SK-N-SH treated with all-trans-retinoic acid at 6 μM for 48 hours (cell line): ENCODE data around the gene MB21D2.

Source experiments
- ATAC-seq: fragments of 200-7000 bp; cut with Tn5 transposase; 3 replicates; pipeline ENCODE4 v1.9.1; 2020; ENCODE audit warnings: mild to moderate bottlenecking, moderate library complexity
- ARNTL ChIP-seq: fragments of 450-650 bp; formaldehyde crosslinking; IDR thresholded peaks from 2 replicates; pipeline ENCODE4 v1.5.0; 2020; ENCODE audit warnings: low read depth, mild to moderate bottlenecking, moderate library complexity, borderline replicate concordance
- BACH2 ChIP-seq: fragments of 250-450 bp; sonication (Bioruptor Pico); IDR thresholded peaks from 2 replicates; pipeline ENCODE4 v1.9.0; 2021; ENCODE audit warnings: mild to moderate bottlenecking, borderline replicate concordance
- CSDC2 ChIP-seq: fragments of 250-450 bp; sonication (Bioruptor Pico); IDR thresholded peaks from 2 replicates; pipeline ENCODE4 v1.5.0; 2020; ENCODE audit warnings: mild to moderate bottlenecking, moderate library complexity
- ESRRG ChIP-seq: fragments of 250-450 bp; sonication (Bioruptor Pico); IDR thresholded peaks from 2 replicates; pipeline ENCODE4 v1.6.1; 2021; ENCODE audit warnings: mild to moderate bottlenecking
- GLIS3 ChIP-seq: fragments of 250-450 bp; sonication (Bioruptor Pico); IDR thresholded peaks from 2 replicates; pipeline ENCODE4 v1.5.0; 2020; ENCODE audit warnings: mild to moderate bottlenecking, moderate library complexity
- ISL1 ChIP-seq: fragments of 250-450 bp; sonication (Bioruptor Pico); IDR thresholded peaks from 2 replicates; pipeline ENCODE4 v2.1.2; 2022; ENCODE audit warnings: mild to moderate bottlenecking, moderate library complexity
- OSR1 ChIP-seq: fragments of 250-450 bp; sonication (Bioruptor Pico); IDR thresholded peaks from 2 replicates; pipeline ENCODE4 v1.8.0; 2022; ENCODE audit warnings: moderate library complexity, mild to moderate bottlenecking, inconsistent platforms
- PPARA ChIP-seq: fragments of 250-450 bp; sonication (Bioruptor Pico); IDR thresholded peaks from 2 replicates; pipeline ENCODE4 v1.5.0; 2020; ENCODE audit warnings: mild to moderate bottlenecking, borderline replicate concordance
- RARB ChIP-seq: fragments of 250-450 bp; sonication (Bioruptor Pico); IDR thresholded peaks from 2 replicates; pipeline ENCODE4 v1.8.0; 2021; ENCODE audit warnings: mild to moderate bottlenecking, moderate library complexity
- SNAI2 ChIP-seq: fragments of 250-450 bp; sonication (Bioruptor Pico); IDR thresholded peaks from 2 replicates; pipeline ENCODE4 v1.5.0; 2020; ENCODE audit warnings: mild to moderate bottlenecking, moderate library complexity
- TCF4 ChIP-seq: fragments of 250-450 bp; sonication (Bioruptor Pico); IDR thresholded peaks from 2 replicates; pipeline ENCODE4 v1.8.0; 2021; ENCODE audit warnings: mild to moderate bottlenecking, moderate library complexity, borderline replicate concordance
- TOX ChIP-seq: fragments of 250-450 bp; sonication (Bioruptor Pico); IDR thresholded peaks from 2 replicates; pipeline ENCODE4 v1.8.0; 2021; ENCODE audit warnings: mild to moderate bottlenecking, moderate library complexity, borderline replicate concordance
- ZC3H10 ChIP-seq: fragments of 250-450 bp; sonication (Bioruptor Pico); IDR thresholded peaks from 2 replicates; pipeline ENCODE4 v1.5.1; 2021; ENCODE audit warnings: mild to moderate bottlenecking, moderate library complexity
- ZFP3 ChIP-seq: fragments of 250-450 bp; sonication (Bioruptor Pico); IDR thresholded peaks from 2 replicates; pipeline ENCODE4 v1.5.0; 2020; ENCODE audit warnings: mild to moderate bottlenecking, moderate library complexity
- ZFP30 ChIP-seq: fragments of 450-650 bp; formaldehyde crosslinking; IDR thresholded peaks from 2 replicates; pipeline ENCODE4 v1.5.0; 2022; ENCODE audit warnings: mild to moderate bottlenecking, moderate library complexity
- ZNF565 ChIP-seq: fragments of 450-650 bp; formaldehyde crosslinking; conservative IDR thresholded peaks from 2 replicates; pipeline ENCODE4 v1.5.0; 2020; ENCODE audit warnings: low read depth, mild to moderate bottlenecking, moderate library complexity
- ZNF70 ChIP-seq: fragments of 450-650 bp; formaldehyde crosslinking; IDR thresholded peaks from 2 replicates; pipeline ENCODE4 v1.5.0; 2020; ENCODE audit warnings: mild to moderate bottlenecking, moderate library complexity
- ZNF8 ChIP-seq: fragments of 450-650 bp; formaldehyde crosslinking; IDR thresholded peaks from 2 replicates; pipeline ENCODE4 v1.5.0; 2020; ENCODE audit warnings: mild to moderate bottlenecking, moderate library complexity
- TF ChIP-seq, protein P1 (sequence below): fragments of 250-450 bp; sonication (Bioruptor Pico); IDR thresholded peaks from 2 replicates; pipeline ENCODE4 v1.5.1; 2020; ENCODE audit warnings: low read depth, mild to moderate bottlenecking, moderate library complexity
- TF ChIP-seq, protein P2 (sequence below): fragments of 250-450 bp; sonication (Bioruptor Pico); IDR thresholded peaks from 2 replicates; pipeline ENCODE4 v1.8.0; 2020; ENCODE audit warnings: mild to moderate bottlenecking, moderate library complexity, borderline replicate concordance
- TF ChIP-seq, protein P3 (sequence below): fragments of 250-450 bp; sonication (Bioruptor Pico); IDR thresholded peaks from 2 replicates; pipeline ENCODE4 v1.5.1; 2021; ENCODE audit warnings: mild to moderate bottlenecking, moderate library complexity
- TF ChIP-seq, protein P4 (sequence below): fragments of 250-450 bp; sonication (Bioruptor Pico); IDR thresholded peaks from 2 replicates; pipeline ENCODE4 v1.5.0; 2020; ENCODE audit warnings: mild to moderate bottlenecking, moderate library complexity
- TF ChIP-seq, protein P5 (sequence below): fragments of 250-450 bp; sonication (Bioruptor Pico); IDR thresholded peaks from 2 replicates; pipeline ENCODE4 v1.8.0; 2021; ENCODE audit warnings: low read depth, mild to moderate bottlenecking, moderate library complexity, borderline replicate concordance

MB21D2 gene

DNA sequence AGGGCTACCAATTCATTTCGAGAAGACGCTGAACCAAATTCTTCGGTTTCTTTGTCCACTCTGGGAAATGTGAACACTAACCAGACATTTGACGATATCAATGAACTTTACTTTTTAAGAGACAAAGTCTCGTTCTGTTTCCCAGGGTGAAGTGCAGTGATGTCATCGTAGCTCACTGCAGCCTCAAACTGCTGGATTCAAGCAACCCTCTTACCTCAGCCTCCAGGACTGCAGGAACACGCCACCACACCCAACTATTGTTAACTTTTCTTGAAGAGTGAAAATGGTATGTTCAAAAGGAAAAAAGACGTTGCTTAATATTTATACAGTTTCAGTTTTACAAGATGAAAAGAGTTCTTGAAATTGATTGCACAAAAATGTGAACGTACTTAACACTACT lies 30.6 kb downstream of the MB21D2 start:
- TF ChIP-seq, protein P1, sequence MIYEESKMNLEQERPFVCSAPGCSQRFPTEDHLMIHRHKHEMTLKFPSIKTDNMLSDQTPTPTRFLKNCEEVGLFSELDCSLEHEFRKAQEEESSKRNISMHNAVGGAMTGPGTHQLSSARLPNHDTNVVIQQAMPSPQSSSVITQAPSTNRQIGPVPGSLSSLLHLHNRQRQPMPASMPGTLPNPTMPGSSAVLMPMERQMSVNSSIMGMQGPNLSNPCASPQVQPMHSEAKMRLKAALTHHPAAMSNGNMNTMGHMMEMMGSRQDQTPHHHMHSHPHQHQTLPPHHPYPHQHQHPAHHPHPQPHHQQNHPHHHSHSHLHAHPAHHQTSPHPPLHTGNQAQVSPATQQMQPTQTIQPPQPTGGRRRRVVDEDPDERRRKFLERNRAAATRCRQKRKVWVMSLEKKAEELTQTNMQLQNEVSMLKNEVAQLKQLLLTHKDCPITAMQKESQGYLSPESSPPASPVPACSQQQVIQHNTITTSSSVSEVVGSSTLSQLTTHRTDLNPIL (CRISPR knock-in tag), result peak; percentile 77
- TF ChIP-seq ZFP3 (CRISPR knock-in tag) (0 out of 2 replicates have a peak, but pooled peaks have one; percentile 47), ZNF8 (CRISPR knock-in tag) (no peak), ISL1 (CRISPR knock-in tag) (peak; percentile 44), ZC3H10 (CRISPR knock-in tag) (0 out of 2 replicates have a peak, but pooled peaks have one; percentile 18)
- ATAC-seq, result no peak

DNA sequence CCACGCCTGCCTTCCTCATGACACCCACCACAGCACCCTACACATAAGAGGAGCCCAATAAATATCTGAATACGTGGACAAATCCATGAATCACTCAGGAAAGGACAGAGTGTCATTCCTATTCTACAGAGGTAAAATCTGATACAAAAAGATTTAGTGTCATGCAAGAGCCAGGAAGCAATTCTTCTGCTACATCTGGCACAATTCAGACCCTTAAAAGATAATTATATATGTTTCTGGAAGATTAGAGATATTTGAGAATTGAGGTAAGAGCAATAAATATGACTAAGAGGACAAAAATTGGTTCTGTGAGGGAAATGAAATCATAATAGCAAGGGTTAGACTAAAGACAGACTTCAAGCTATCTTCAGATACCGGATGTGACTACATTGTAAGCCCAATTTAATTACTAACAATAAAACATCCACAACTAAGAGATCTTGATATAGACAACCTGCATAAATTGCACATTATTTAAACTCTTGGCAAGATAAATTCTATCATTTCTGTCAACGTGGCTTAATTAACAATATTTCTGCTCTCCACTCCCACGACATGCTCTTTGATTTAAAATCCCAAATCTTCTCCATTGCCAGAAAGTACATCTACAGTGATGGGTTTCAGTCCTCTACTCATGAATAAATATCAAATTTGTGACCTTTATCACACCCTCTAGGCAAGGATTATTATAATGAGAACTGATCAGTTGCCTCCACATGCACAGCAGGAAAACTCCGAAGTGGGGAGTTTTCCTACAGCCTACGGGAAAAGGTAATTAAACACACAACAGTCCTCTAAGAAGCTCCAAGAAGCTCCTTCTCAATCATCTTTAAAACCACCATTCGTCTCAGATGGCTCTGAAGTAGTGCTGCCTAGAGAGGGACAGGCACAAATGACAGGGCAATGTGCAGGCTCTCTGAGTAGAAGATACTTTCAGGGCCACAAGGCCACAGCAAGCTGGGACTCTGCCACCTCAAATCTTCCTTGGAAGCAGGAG lies 32.6 kb downstream of the MB21D2 start:
- peak; percentile 96 for TF ChIP-seq TOX (CRISPR knock-in tag)
- peak; percentile 84 for TF ChIP-seq ESRRG (CRISPR knock-in tag)
- peak; percentile 76 for TF ChIP-seq RARB (CRISPR knock-in tag)
- TF ChIP-seq SNAI2 (CRISPR knock-in tag), result peak; percentile 88
- TF ChIP-seq ARNTL (CRISPR knock-in tag), result no peak
- no peak; the same call in 1 of the 2 replicates for TF ChIP-seq ZNF565 (CRISPR knock-in tag)
- TF ChIP-seq ZNF8 (CRISPR knock-in tag), result peak; percentile 67; the same call in 1 of the 2 replicates
- peak; percentile 94 for TF ChIP-seq ZC3H10 (CRISPR knock-in tag)
- TF ChIP-seq CSDC2, result peak; percentile 86
- TF ChIP-seq, protein P2, sequence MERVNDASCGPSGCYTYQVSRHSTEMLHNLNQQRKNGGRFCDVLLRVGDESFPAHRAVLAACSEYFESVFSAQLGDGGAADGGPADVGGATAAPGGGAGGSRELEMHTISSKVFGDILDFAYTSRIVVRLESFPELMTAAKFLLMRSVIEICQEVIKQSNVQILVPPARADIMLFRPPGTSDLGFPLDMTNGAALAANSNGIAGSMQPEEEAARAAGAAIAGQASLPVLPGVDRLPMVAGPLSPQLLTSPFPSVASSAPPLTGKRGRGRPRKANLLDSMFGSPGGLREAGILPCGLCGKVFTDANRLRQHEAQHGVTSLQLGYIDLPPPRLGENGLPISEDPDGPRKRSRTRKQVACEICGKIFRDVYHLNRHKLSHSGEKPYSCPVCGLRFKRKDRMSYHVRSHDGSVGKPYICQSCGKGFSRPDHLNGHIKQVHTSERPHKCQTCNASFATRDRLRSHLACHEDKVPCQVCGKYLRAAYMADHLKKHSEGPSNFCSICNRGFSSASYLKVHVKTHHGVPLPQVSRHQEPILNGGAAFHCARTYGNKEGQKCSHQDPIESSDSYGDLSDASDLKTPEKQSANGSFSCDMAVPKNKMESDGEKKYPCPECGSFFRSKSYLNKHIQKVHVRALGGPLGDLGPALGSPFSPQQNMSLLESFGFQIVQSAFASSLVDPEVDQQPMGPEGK, result peak; percentile 85
- TF ChIP-seq, protein P3, sequence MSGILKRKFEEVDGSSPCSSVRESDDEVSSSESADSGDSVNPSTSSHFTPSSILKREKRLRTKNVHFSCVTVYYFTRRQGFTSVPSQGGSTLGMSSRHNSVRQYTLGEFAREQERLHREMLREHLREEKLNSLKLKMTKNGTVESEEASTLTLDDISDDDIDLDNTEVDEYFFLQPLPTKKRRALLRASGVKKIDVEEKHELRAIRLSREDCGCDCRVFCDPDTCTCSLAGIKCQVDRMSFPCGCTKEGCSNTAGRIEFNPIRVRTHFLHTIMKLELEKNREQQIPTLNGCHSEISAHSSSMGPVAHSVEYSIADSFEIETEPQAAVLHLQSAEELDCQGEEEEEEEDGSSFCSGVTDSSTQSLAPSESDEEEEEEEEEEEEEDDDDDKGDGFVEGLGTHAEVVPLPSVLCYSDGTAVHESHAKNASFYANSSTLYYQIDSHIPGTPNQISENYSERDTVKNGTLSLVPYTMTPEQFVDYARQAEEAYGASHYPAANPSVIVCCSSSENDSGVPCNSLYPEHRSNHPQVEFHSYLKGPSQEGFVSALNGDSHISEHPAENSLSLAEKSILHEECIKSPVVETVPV (CRISPR knock-in tag), result peak; percentile 89
- no peak for TF ChIP-seq BACH2 (CRISPR knock-in tag)
- TF ChIP-seq, protein P4, sequence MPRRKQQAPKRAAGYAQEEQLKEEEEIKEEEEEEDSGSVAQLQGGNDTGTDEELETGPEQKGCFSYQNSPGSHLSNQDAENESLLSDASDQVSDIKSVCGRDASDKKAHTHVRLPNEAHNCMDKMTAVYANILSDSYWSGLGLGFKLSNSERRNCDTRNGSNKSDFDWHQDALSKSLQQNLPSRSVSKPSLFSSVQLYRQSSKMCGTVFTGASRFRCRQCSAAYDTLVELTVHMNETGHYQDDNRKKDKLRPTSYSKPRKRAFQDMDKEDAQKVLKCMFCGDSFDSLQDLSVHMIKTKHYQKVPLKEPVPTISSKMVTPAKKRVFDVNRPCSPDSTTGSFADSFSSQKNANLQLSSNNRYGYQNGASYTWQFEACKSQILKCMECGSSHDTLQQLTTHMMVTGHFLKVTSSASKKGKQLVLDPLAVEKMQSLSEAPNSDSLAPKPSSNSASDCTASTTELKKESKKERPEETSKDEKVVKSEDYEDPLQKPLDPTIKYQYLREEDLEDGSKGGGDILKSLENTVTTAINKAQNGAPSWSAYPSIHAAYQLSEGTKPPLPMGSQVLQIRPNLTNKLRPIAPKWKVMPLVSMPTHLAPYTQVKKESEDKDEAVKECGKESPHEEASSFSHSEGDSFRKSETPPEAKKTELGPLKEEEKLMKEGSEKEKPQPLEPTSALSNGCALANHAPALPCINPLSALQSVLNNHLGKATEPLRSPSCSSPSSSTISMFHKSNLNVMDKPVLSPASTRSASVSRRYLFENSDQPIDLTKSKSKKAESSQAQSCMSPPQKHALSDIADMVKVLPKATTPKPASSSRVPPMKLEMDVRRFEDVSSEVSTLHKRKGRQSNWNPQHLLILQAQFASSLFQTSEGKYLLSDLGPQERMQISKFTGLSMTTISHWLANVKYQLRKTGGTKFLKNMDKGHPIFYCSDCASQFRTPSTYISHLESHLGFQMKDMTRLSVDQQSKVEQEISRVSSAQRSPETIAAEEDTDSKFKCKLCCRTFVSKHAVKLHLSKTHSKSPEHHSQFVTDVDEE (CRISPR knock-in tag), result peak; percentile 88
- TF ChIP-seq GLIS3 (CRISPR knock-in tag), result peak; percentile 92
- peak; percentile 48 for TF ChIP-seq ZFP3 (CRISPR knock-in tag)
- TF ChIP-seq ISL1 (CRISPR knock-in tag), result peak; percentile 100
- TF ChIP-seq, protein P5, sequence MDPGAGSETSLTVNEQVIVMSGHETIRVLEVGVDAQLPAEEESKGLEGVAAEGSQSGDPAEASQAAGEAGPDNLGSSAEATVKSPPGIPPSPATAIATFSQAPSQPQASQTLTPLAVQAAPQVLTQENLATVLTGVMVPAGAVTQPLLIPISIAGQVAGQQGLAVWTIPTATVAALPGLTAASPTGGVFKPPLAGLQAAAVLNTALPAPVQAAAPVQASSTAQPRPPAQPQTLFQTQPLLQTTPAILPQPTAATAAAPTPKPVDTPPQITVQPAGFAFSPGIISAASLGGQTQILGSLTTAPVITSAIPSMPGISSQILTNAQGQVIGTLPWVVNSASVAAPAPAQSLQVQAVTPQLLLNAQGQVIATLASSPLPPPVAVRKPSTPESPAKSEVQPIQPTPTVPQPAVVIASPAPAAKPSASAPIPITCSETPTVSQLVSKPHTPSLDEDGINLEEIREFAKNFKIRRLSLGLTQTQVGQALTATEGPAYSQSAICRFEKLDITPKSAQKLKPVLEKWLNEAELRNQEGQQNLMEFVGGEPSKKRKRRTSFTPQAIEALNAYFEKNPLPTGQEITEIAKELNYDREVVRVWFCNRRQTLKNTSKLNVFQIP (CRISPR knock-in tag), result peak; percentile 94; the same call in 1 of the 2 replicates
- TF ChIP-seq PPARA (CRISPR knock-in tag), result no peak
- no peak for TF ChIP-seq ZNF70 (CRISPR knock-in tag)
- no peak for TF ChIP-seq ZFP30 (CRISPR knock-in tag)
- TF ChIP-seq OSR1 (CRISPR knock-in tag), result no peak
- TF ChIP-seq, protein P1 (CRISPR knock-in tag), result peak; percentile 100
- peak; percentile 91 for TF ChIP-seq TCF4 (CRISPR knock-in tag)
- TF ChIP-seq, all 23 proteins: peak for 16
- ATAC-seq, result peak; percentile 61
